Panc1 (cell line): ENCODE results near the gene MYO5B. TPM values are rescaled to one million over a fixed set of nuclear protein-coding genes. Genes with fewer than 3 reads are reported as not detected.

Experiments used
- ATAC-seq: fragments of 200-7000 bp; cut with Tn5 transposase; 2 replicates; pipeline ENCODE4 v1.9.1; 2020; ENCODE audit warnings: mild to moderate bottlenecking, moderate library complexity
- BruUV-seq: library from RNA; stranded (reverse); fragments of 400-500 nt; replicated peaks from 2 replicates; lab custom pipeline; 2021; lab: Mats Ljungman, UMichigan
- CTCF ChIA-PET: fragments of 300-600 bp; sonication (Branson Sonifier 250); formaldehyde crosslinking; loops from one replicate; lab custom pipeline; 2022; ENCODE audit warnings: antibody characterized with exemption; lab: Charles Lee
- POLR2A ChIA-PET: fragments of 300-600 bp; sonication (Branson Sonifier 250); formaldehyde crosslinking; loops from one replicate; lab custom pipeline; 2022; ENCODE audit warnings: antibody characterized with exemption; lab: Charles Lee
- DNase-seq: peaks from one replicate; pipeline ENCODE4 v3.0.0-alpha.2; 2010; ENCODE audit warnings: low read depth, low spot score
- H3K27ac ChIP-seq: 2 replicates; pipeline ENCODE4 v1.5.1; 2011; ENCODE audit warnings: mild to moderate bottlenecking, low read length, inconsistent platforms
- H3K27me3 ChIP-seq: fragments of 200-500 bp; sonication (Bioruptor generic); 2 replicates; pipeline ENCODE4 v1.6.0; 2014; ENCODE audit warnings: low read length, inconsistent platforms; ENCODE audit not compliant: control insufficient read depth, insufficient read depth
- H3K36me3 ChIP-seq: fragments of 200-500 bp; sonication (Bioruptor generic); 2 replicates; pipeline ENCODE4 v1.5.1; 2014; ENCODE audit warnings: inconsistent platforms, mild to moderate bottlenecking, low read length, moderate library complexity; ENCODE audit not compliant: control insufficient read depth, insufficient read depth
- H3K4me1 ChIP-seq: 2 replicates; pipeline ENCODE4 v1.5.1; 2011; ENCODE audit warnings: inconsistent platforms, mild to moderate bottlenecking, low read length, moderate library complexity; ENCODE audit not compliant: control insufficient read depth, insufficient read depth
- H3K4me3 ChIP-seq, 2 experiments: 2 replicates each; pipeline ENCODE4 v1.5.1; 2011 to 2012; ENCODE audit warnings: low read depth in 2 of 2, low read length in 2 of 2, mild to moderate bottlenecking in 2 of 2, inconsistent platforms in 1 of 2, moderate library complexity in 1 of 2
- H3K9me3 ChIP-seq: fragments of 200-500 bp; sonication (Bioruptor generic); 2 replicates; pipeline ENCODE4 v1.5.1; 2014; ENCODE audit warnings: low read depth, mild to moderate bottlenecking, inconsistent platforms, low read length, moderate library complexity; ENCODE audit not compliant: control insufficient read depth, insufficient read depth
- CTCF ChIP-seq: fragments of 450-650 bp; IDR thresholded peaks from 2 replicates; pipeline ENCODE4 v1.5.1; 2017; ENCODE audit warnings: mild to moderate bottlenecking
- POLR2AphosphoS5 ChIP-seq: IDR thresholded peaks from 2 replicates; pipeline ENCODE4 v1.6.1; 2012; ENCODE audit warnings: mild to moderate bottlenecking, low read depth, low read length, moderate library complexity
- SIN3A ChIP-seq: IDR thresholded peaks from 2 replicates; pipeline ENCODE4 v1.6.1; 2012; ENCODE audit warnings: low read depth, mild to moderate bottlenecking, low read length, moderate library complexity, borderline replicate concordance; ENCODE audit not compliant: insufficient read depth
- TCF7L2 ChIP-seq: IDR thresholded peaks from 2 replicates; pipeline ENCODE4 v1.6.1; 2011; ENCODE audit warnings: mild to moderate bottlenecking, low read depth, low read length, inconsistent platforms
- in situ Hi-C: cut with HindIII; loops from 2 replicates; pipeline ENCODE4 v1.10.0; 2016; ENCODE audit warnings: low sequenced_read_pairs, low pct_unique_long_range_greater_than_20kb
- intact Hi-C: fragments of 100-400 bp; cut with micrococcal nuclease; formaldehyde crosslinking; loops from one replicate; pipeline ENCODE4 v1.10.0; 2022; ENCODE audit not compliant: unreplicated experiment
- total RNA-seq: library from RNA; stranded (reverse); gene quantifications from one replicate; pipeline ENCODE4 v1.2.1, GENCODE V29; 2021; ENCODE audit not compliant: unreplicated experiment
- TF ChIP-seq, protein P1 (sequence below), 2 experiments: IDR thresholded peaks; 2 replicates each; pipeline ENCODE4 v1.6.1; 2011 to 2012; ENCODE audit warnings: low read depth in 2 of 2, control low read depth in 1 of 2, low read length in 1 of 2, mild to moderate bottlenecking in 1 of 2, moderate library complexity in 1 of 2; ENCODE audit not compliant: insufficient read depth in 1 of 2

MYO5B gene
- total RNA-seq, 1 experiment from 2014 or later: 0.31 TPM

DNA sequence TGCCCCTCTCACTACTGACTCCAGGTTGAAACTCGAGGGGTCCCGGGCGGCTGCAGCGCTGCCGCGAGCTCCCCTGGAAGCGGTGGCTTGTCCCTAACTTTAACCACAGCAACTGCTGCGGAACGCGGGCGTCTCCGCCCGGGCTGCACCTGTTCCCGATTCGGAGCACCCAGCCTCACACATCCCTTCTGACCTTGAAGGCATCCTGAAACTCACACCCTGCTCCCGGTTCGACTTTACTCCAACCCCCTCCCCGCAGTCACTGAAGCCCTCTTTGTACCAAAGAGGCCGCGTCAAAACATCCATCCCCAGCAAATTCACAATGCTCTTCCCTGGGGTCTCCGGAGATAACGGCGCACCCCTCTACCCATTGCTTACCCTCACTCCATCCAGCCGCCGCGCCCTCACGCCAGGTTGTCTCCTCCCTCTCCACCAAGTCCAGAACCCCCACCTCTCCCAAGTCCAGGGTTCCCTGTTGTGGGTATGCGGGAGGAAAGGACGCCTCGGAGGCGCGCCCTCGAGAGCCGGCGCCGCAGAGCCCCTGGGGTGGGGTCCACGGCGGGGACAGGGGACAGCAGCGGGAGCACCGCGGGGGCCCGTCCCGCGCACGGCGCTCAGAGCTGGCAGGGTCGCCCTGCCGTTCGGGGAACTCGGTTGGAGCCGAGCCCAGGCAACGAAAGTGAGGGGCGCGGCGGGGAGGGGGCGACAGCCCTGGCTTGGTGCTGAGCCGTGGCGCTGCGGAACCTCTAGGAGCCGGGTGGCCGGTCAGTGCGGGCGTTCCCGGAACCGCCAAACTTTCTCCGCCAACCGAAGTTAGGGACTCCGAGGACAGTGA lies 934 bp downstream of the MYO5B start:
- BruUV-seq: no TSS peak
- ChIA-PET CTCF (no interaction called here), POLR2A (no interaction called here)
- Histone ChIP-seq H3K4me1 (no peaks in the 10 kb centered on the region), H3K4me3 (peak overlapping the region; percentile 26 to 37; a peak in 3 of 4 replicates), H3K27ac (no peak overlapping the region), H3K36me3 (no peaks in the 10 kb centered on the region; the same call in 1 of the 2 replicates), H3K27me3 (peaks cover 10% of the 10 kb centered on the region; the same call in 1 of the 2 replicates), H3K9me3 (no peaks in the 10 kb centered on the region)
- DNase-seq (no peak), ATAC-seq (peak; percentile 44; the same call in 1 of the 2 replicates)
- in situ Hi-C loops (no loop called here), intact Hi-C loops (loop anchor here (10.0 kb wide), 1 partner anchor 179 kb away; no protein-coding TSS in a partner anchor)
- no peak for TF ChIP-seq POLR2AphosphoS5
- no peak for TF ChIP-seq TCF7L2
- TF ChIP-seq SIN3A: no peak
- TF ChIP-seq, protein P1, sequence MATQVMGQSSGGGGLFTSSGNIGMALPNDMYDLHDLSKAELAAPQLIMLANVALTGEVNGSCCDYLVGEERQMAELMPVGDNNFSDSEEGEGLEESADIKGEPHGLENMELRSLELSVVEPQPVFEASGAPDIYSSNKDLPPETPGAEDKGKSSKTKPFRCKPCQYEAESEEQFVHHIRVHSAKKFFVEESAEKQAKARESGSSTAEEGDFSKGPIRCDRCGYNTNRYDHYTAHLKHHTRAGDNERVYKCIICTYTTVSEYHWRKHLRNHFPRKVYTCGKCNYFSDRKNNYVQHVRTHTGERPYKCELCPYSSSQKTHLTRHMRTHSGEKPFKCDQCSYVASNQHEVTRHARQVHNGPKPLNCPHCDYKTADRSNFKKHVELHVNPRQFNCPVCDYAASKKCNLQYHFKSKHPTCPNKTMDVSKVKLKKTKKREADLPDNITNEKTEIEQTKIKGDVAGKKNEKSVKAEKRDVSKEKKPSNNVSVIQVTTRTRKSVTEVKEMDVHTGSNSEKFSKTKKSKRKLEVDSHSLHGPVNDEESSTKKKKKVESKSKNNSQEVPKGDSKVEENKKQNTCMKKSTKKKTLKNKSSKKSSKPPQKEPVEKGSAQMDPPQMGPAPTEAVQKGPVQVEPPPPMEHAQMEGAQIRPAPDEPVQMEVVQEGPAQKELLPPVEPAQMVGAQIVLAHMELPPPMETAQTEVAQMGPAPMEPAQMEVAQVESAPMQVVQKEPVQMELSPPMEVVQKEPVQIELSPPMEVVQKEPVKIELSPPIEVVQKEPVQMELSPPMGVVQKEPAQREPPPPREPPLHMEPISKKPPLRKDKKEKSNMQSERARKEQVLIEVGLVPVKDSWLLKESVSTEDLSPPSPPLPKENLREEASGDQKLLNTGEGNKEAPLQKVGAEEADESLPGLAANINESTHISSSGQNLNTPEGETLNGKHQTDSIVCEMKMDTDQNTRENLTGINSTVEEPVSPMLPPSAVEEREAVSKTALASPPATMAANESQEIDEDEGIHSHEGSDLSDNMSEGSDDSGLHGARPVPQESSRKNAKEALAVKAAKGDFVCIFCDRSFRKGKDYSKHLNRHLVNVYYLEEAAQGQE (IDR thresholded peaks at IDR 0.05; ENCODE audit: insufficient read depth in 1 of 2, low read depth in 2 of 2, low read length in 1 of 2): no peak
- no peak for TF ChIP-seq CTCF

GRCh38 chr18:50192995-50193795 lies 1.8 kb downstream of the MYO5B start:
- TF ChIP-seq CTCF (no peak), SIN3A (no peak), TCF7L2 (no peak)
- CTCF ChIA-PET: no interaction called here
- H3K36me3 ChIP-seq: no peaks in the 10 kb centered on the region; the same call in 1 of the 2 replicates
- peaks cover 10% of the 10 kb centered on the region; the same call in 1 of the 2 replicates for H3K27me3 ChIP-seq
- no peak overlapping the region for H3K27ac ChIP-seq
- ATAC-seq (no peak), DNase-seq (no peak)
- in situ Hi-C loops: no loop called here
- no peaks in the 10 kb centered on the region for H3K4me1 ChIP-seq
- no peak overlapping the region for H3K4me3 ChIP-seq
- intact Hi-C loops: loop anchor here (10.0 kb wide), 1 partner anchor 178 kb away; no protein-coding TSS in a partner anchor
- no peaks in the 10 kb centered on the region for H3K9me3 ChIP-seq
- no TSS peak for BruUV-seq
- POLR2A ChIA-PET: no interaction called here
